ENCODE measurements around the gene AMPD2. TPM values are rescaled to one million over a fixed set of nuclear protein-coding genes. Genes with fewer than 3 reads are reported as not detected.

Gene AMPD2
- total and polyA plus RNA-seq, 8 donors = 38.7 to 86.9 (median 49.0) TPM

DNA sequence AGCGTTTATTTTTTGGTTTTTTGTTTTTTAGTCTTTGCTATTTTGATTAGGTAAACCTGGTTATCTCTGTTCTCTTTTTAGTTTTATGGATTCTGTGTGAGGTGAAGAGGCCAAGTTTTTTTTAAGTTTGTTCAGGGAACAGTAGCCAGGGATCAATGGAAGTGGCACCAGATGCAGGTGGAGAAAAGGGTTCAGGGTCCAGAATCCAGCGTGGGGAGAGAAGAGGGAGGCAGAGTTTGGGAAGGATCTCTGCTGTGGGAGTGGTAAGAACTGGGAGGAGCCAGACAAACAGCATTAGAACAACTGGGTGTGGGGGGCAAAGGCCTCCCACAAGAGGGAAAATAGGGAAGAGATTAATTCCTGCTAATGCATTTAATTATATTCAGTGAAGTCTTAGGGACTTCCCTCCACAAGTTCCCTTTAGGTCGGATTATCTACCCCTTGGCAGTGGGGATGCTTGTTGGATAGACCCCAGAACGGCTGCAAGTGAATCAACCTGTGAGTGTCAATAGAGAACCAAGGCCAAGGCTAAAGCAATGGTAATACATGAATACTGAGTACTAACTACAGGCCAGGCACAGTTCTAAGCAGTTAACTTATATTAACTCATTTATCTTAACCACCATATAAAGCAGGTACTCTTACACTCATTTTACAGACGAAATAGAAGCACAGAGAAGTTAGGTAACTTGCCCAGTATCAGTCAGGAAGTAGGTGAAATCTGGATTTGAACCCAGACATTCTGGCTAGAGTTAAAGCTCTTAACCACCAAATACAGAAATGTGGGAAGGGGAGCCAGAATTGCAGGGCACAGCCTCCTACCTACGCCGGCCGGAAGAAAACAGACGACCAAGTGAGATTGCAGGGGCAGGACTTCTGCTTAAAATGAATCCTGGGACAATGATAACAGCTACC lies 719 bp upstream of the AMPD2 start:
- peak overlapping the region; percentile 54 to 89 for H3K4me3 ChIP-seq
- no peak for DNase-seq
- ATAC-seq = no peak
- H3K27me3 ChIP-seq = no peaks in the 10 kb centered on the region
- TF ChIP-seq, protein P1, sequence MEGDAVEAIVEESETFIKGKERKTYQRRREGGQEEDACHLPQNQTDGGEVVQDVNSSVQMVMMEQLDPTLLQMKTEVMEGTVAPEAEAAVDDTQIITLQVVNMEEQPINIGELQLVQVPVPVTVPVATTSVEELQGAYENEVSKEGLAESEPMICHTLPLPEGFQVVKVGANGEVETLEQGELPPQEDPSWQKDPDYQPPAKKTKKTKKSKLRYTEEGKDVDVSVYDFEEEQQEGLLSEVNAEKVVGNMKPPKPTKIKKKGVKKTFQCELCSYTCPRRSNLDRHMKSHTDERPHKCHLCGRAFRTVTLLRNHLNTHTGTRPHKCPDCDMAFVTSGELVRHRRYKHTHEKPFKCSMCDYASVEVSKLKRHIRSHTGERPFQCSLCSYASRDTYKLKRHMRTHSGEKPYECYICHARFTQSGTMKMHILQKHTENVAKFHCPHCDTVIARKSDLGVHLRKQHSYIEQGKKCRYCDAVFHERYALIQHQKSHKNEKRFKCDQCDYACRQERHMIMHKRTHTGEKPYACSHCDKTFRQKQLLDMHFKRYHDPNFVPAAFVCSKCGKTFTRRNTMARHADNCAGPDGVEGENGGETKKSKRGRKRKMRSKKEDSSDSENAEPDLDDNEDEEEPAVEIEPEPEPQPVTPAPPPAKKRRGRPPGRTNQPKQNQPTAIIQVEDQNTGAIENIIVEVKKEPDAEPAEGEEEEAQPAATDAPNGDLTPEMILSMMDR (IDR thresholded peaks at IDR 0.05) = no peak
- H3K36me3 ChIP-seq = no peaks in the 10 kb centered on the region
- peaks cover 19 to 82% of the 10 kb centered on the region in 2 donors for H3K4me1 ChIP-seq
- intact Hi-C loops (cut with DNase I) = no loop called here
- peak overlapping the region; percentile 89 to 95 for H3K27ac ChIP-seq
- H3K9me3 ChIP-seq = no peaks in the 10 kb centered on the region

DNA sequence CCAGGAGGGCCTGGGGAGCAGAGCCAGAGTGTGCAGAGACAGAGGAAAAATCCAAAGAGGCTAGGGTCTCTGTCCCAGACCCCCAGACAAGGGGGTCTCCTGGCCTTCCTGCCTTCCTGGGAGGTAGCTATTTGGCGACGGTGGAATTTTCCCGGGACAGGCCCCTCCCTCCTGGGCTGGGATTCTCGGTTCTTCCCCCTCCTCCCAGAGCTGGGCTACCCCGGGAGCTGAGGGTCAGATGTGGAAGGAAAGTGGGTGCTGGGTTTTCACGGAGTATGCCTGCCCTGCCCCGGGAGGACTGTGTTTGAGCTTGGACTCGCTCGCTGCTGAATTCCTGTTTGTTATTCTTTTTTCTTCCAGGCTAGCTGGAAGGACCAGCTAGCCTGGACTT lies 759 bp downstream of the AMPD2 start:
- TF ChIP-seq, protein P1 (IDR thresholded peaks at IDR 0.05) = no peak
- Histone ChIP-seq H3K27me3 (no peaks in the 10 kb centered on the region), H3K27ac (peak overlapping the region; percentile 89 to 95), H3K4me3 (peak overlapping the region; percentile 54 to 89), H3K9me3 (no peaks in the 10 kb centered on the region), H3K4me1 (peaks cover 19 to 82% of the 10 kb centered on the region in 2 donors), H3K36me3 (peaks cover 0 to 3% of the 10 kb centered on the region in 2 donors)
- ATAC-seq = peak; percentile 58
- peak in 2 of 4 donors; percentile 57 to 62 for DNase-seq
- intact Hi-C loops (cut with DNase I) = loop anchor here in 1 of 2 donors (5.0 kb wide), 1 partner anchor 73 kb away; the partner anchor contains the start of gene GNAI3

DNA sequence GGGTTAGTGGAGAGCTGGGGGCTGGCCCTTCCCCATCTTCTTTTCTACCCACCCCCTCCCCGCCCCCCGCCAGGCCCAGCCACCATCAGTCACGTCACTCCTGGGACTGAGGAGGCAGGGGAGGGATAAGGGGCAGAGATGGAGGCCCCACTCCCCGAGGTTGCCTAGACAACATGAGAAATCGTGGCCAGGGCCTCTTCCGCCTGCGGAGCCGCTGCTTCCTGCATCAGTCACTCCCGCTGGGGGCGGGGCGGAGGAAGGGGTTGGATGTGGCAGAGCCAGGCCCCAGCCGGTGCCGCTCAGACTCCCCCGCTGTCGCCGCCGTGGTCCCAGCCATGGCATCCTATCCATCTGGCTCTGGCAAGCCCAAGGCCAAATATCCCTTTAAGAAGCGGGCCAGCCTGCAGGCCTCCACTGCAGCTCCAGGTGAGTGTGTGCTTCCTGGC lies 1.2 kb downstream of the AMPD2 start:
- peaks cover 0 to 8% of the 10 kb centered on the region in 2 donors for H3K36me3 ChIP-seq
- H3K27me3 ChIP-seq = no peaks in the 10 kb centered on the region
- peaks cover 19 to 77% of the 10 kb centered on the region in 2 donors for H3K4me1 ChIP-seq
- no peaks in the 10 kb centered on the region for H3K9me3 ChIP-seq
- intact Hi-C loops (cut with DNase I) = loop anchor here in 1 of 2 donors (5.0 kb wide), 1 partner anchor 74 kb away; the partner anchor contains the start of gene GNAI3
- peak overlapping the region; percentile 89 to 95 for H3K27ac ChIP-seq
- TF ChIP-seq, protein P1 (IDR thresholded peaks at IDR 0.05) = no peak
- H3K4me3 ChIP-seq = peak overlapping the region; percentile 54 to 89
- DNase-seq = peak; percentile 84 to 100 (median 96)
- ATAC-seq = peak; percentile 85

DNA sequence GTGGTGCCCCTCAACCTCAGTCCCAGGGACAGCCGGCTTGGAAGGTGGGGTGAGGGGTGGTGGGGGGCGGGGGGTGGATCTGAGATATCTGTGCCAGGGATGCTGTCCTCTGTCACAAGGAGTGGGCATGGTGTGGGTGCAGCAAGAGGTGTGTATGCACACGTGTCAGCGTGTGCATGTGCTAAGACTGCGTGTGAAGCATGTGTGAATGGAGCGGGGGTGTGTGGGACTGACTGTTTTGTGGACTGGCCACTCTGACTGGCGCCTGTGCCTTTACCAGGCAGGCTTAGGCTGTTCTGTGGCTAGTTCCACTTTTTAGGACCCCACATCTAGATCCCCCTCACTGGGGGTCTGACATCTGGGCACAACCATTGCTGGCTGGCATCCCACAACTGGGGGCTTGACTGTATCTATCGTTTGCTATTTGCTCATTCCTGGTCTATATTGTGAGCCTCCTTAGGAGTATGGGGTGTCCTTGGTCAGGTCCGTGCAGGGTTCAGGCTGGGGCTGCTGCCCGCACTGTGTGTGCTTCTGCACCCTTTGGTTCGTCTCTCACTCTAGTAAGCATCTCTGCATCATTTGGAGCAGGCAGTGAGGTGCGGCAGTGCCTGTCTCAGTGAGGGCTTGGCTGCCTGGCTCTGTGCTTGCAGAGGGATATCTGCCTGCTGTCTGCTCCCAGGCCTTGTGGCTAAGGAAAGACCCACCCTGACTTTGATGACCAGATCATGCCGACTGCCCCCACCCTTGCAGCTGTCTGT lies 1.9 kb downstream of the AMPD2 start:
- Histone ChIP-seq H3K27ac (peak overlapping the region in 1 of 2 donors; percentile 95), H3K27me3 (no peaks in the 10 kb centered on the region), H3K4me3 (peak overlapping the region; percentile 54 to 89), H3K36me3 (peaks cover 0 to 15% of the 10 kb centered on the region in 2 donors), H3K9me3 (no peaks in the 10 kb centered on the region), H3K4me1 (peaks cover 19 to 70% of the 10 kb centered on the region in 2 donors)
- ATAC-seq (no peak), DNase-seq (no peak)
- TF ChIP-seq, protein P1 (IDR thresholded peaks at IDR 0.05) = no peak
- intact Hi-C loops (cut with DNase I) = loop anchor here in 1 of 2 donors (5.0 kb wide), 1 partner anchor 74 kb away; the partner anchor contains the start of gene GNAI3

Measured in left lung (tissue), 10 donors.